Omental fat pad (tissue), 4 donors: ENCODE results near the gene SRSF7. TPM values are rescaled to one million over a fixed set of nuclear protein-coding genes. Genes with fewer than 3 reads are reported as not detected.

Source experiments
- ATAC-seq: fragments of 150-250 bp; one replicate; pipeline ENCODE4 v1.9.1; 2016; ENCODE audit warnings: mild to moderate bottlenecking, moderate library complexity; ENCODE audit not compliant: low FRiP score
- DNase-seq: peaks from one replicate; pipeline ENCODE4 v3.0.0-alpha.2; 2019; ENCODE audit warnings: low spot score
- total RNA-seq, 4 donors: library from RNA; depleted of rRNA; stranded (reverse); fragments of >200 nt; gene quantifications; one replicate each; pipeline ENCODE4 v1.1.0, GENCODE V29; 2016
- TF ChIP-seq, protein P1 (sequence below), 3 donors: fragments of 450-650 bp; IDR thresholded peaks; one replicate each; pipeline ENCODE4 v1.5.1; 2016 to 2017; ENCODE audit warnings: antibody characterized with exemption in 3 of 3, mild to moderate bottlenecking in 3 of 3, moderate library complexity in 2 of 3

SRSF7 gene
- total RNA-seq, 4 donors from 2014 or later, result 105 to 234 (median 129) TPM

GRCh38 chr2:38747819-38748218 lies 3.3 kb downstream of the SRSF7 start:
- TF ChIP-seq, protein P1, sequence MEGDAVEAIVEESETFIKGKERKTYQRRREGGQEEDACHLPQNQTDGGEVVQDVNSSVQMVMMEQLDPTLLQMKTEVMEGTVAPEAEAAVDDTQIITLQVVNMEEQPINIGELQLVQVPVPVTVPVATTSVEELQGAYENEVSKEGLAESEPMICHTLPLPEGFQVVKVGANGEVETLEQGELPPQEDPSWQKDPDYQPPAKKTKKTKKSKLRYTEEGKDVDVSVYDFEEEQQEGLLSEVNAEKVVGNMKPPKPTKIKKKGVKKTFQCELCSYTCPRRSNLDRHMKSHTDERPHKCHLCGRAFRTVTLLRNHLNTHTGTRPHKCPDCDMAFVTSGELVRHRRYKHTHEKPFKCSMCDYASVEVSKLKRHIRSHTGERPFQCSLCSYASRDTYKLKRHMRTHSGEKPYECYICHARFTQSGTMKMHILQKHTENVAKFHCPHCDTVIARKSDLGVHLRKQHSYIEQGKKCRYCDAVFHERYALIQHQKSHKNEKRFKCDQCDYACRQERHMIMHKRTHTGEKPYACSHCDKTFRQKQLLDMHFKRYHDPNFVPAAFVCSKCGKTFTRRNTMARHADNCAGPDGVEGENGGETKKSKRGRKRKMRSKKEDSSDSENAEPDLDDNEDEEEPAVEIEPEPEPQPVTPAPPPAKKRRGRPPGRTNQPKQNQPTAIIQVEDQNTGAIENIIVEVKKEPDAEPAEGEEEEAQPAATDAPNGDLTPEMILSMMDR (IDR thresholded peaks at IDR 0.05), result no peak
- DNase-seq (no peak), ATAC-seq (no peak)

DNA sequence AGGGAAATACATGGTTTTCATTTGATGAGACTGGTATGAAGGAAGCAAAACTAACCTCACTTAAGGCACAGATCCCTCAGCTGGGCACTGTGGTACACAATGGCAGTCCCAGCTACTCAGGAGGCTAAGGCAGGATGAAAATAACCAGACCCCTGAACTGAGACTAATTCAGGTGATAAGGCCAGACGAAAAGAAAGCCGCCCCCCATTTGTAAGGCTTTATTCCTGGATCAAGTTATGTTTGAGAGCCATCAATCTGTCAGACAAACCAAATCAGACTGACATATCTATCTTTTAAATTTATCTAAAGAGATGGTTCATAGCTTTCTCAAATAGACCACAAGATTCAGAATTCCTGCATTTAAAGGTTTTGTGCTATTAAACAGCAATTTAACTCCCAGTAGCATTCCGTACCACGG lies 4.1 kb downstream of the SRSF7 start:
- TF ChIP-seq, protein P1 (IDR thresholded peaks at IDR 0.05), result no peak
- ATAC-seq (no peak), DNase-seq (no peak)

DNA sequence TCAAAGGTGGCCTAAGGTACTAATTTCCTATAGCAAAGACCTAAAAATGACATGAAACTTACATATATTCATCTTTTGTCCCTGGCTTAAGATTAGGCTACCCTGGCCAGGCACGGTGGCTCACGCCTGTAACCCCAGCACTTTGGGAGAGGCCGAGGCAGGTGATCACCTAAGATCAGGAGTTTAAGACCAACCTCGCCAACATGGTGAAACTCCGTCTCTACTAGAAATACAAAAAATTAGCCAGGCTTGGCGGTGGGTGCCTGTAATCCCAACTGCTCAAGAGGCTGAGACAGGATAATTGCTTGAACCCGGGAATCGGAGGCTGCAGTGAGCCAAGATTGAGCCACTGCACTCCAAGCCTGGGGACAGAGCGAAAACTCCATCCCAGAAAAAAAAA lies 5.9 kb downstream of the SRSF7 start:
- TF ChIP-seq, protein P1 (IDR thresholded peaks at IDR 0.05), result no peak
- DNase-seq, result no peak
- ATAC-seq, result no peak

DNA sequence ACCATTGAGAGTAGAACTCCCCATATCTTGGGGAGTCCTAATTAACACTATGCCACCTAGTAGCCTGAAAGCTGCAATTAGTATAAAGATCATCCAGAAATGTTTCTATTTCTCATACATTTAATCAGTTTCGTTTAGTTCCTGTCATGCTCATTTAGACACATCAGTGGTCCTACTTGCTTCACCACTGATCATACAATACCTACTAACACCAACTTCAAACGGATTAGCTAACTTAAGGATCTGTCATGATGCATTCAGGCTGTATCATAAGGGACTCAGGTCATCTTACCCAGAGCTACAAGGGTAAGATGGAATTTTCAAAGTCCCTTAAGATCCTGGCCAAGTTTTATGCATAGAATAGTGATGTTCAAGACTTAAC lies 6.8 kb downstream of the SRSF7 start:
- TF ChIP-seq, protein P1 (IDR thresholded peaks at IDR 0.05), result no peak
- DNase-seq (no peak), ATAC-seq (no peak)

- ATAC-seq, result no peak
- TF ChIP-seq, protein P1 (IDR thresholded peaks at IDR 0.05), result no peak
- DNase-seq, result no peak
These were observed 7.3 kb downstream of the SRSF7 start for GRCh38 chr2:38743672-38744398.

GRCh38 chr2:38742797-38743559 lies 8.2 kb downstream of the SRSF7 start:
- DNase-seq (no peak), ATAC-seq (no peak)
- TF ChIP-seq, protein P1 (IDR thresholded peaks at IDR 0.05), result no peak
